ENCODE measurements around the gene ACLY. TPM values are rescaled to one million over a fixed set of nuclear protein-coding genes. Genes with fewer than 3 reads are reported as not detected.

ACLY gene
- total RNA-seq, 6 experiments from 2014 or later: 16.6 to 95.9 (median 33.6) TPM

GRCh38 chr17:41822216-41823140, 96.3 kb downstream of the ACLY start:
- intact Hi-C loops (cut with DNase I): no loop called here
- DNase-seq: no peak
- Histone ChIP-seq H3K4me3 (no peak overlapping the region), H3K27ac (no peak overlapping the region), H3K4me1 (no peaks in the 10 kb centered on the region), H3K27me3 (no peaks in the 10 kb centered on the region), H3K9me3 (no peaks in the 10 kb centered on the region), H3K36me3 (peaks cover 0 to 14% (median under 1%) of the 10 kb centered on the region in 4 donors)
- 67% methylated on average over 1 of the region's 12 CpGs for WGBS (ENCODE audit: insufficient coverage, low coverage, low lambda C conversion rate, missing lambda C conversion rate)
- ATAC-seq: no peak
- TF ChIP-seq POLR2A (IDR thresholded peaks at IDR 0.05): no peak
- TF ChIP-seq CTCF (IDR thresholded peaks at IDR 0.05): no peak

GRCh38 chr17:41821776-41822175, 97.0 kb downstream of the ACLY start:
- Histone ChIP-seq H3K27me3 (no peaks in the 10 kb centered on the region), H3K4me1 (no peaks in the 10 kb centered on the region), H3K9me3 (no peaks in the 10 kb centered on the region), H3K27ac (no peak overlapping the region), H3K36me3 (peaks cover 0 to 11% (median under 1%) of the 10 kb centered on the region in 4 donors), H3K4me3 (no peak overlapping the region)
- TF ChIP-seq POLR2A (IDR thresholded peaks at IDR 0.05) (no peak), CTCF (IDR thresholded peaks at IDR 0.05) (no peak)
- no peak for DNase-seq
- 29% methylated on average over 1 of the region's 14 CpGs for WGBS (ENCODE audit: insufficient coverage, low coverage, low lambda C conversion rate, missing lambda C conversion rate)
- no peak for ATAC-seq
- intact Hi-C loops (cut with DNase I): no loop called here

- Histone ChIP-seq H3K4me1 (no peaks in the 10 kb centered on the region), H3K9me3 (no peaks in the 10 kb centered on the region), H3K27ac (no peak overlapping the region), H3K27me3 (no peaks in the 10 kb centered on the region), H3K4me3 (no peak overlapping the region), H3K36me3 (no peaks in the 10 kb centered on the region)
- TF ChIP-seq CTCF (IDR thresholded peaks at IDR 0.05): no peak
- TF ChIP-seq POLR2A (IDR thresholded peaks at IDR 0.05): no peak
- intact Hi-C loops (cut with DNase I): loop anchor here (10.0 kb wide), 2 partner anchors 67 to 137 kb away; no protein-coding TSS in a partner anchor
- no peak for DNase-seq
- ATAC-seq: no peak
- 96% methylated on average over 11 of the region's 20 CpGs for WGBS (ENCODE audit: insufficient coverage, low coverage, low lambda C conversion rate, missing lambda C conversion rate)
Measured at GRCh38 chr17:41818024-41818423, 100.7 kb downstream of the ACLY start.

Small RNA genes lying within 50 kb of the gene (small RNA-seq; reads per million reads assigned to genes)
- gene AC125257.2: 0 reads per million in 2 experiments

Other genes with a start within 250 kb of the ACLY start
- 100 to 1,000 TPM; 284 to 454 (median 404) TPM for gene EIF1, start 230.1 kb downstream of the ACLY start, total RNA-seq
- not detected for gene GAST, start 206.6 kb downstream of the ACLY start, total RNA-seq
- gene HAP1, start 184.3 kb downstream of the ACLY start, total RNA-seq: under 1 TPM in 3 of 6 experiments, not detected in 3; 0.07 to 0.10 (median 0.07) TPM
- gene JUP, start 132.2 kb downstream of the ACLY start, total RNA-seq: 10 to 100 TPM; 54.3 to 74.8 (median 65.7) TPM
- gene P3H4, start 107.0 kb downstream of the ACLY start, total RNA-seq: 1 to 10 TPM; 1.8 to 3.8 (median 2.8) TPM
- gene FKBP10, start 105.9 kb downstream of the ACLY start, total RNA-seq: 1 to 10 TPM; 2.4 to 5.1 (median 4.0) TPM
- gene NT5C3B, start 82.7 kb downstream of the ACLY start, total RNA-seq: 10 to 100 TPM; 19.9 to 30.7 (median 23.1) TPM
- not detected for gene KLHL10, start 81.1 kb downstream of the ACLY start, total RNA-seq
- 1 to 10 TPM; 2.9 to 7.0 (median 5.7) TPM for gene KLHL11, start 53.5 kb downstream of the ACLY start, total RNA-seq
- under 1 TPM in 3 of 6 experiments, not detected in 3; 0.12 to 0.13 (median 0.12) TPM for gene ODAD4, start 11.7 kb upstream of the ACLY start, total RNA-seq
- 10 to 100 TPM; 30.1 to 42.7 (median 33.0) TPM for gene CNP, start 47.8 kb upstream of the ACLY start, total RNA-seq
- gene DNAJC7, start 98.5 kb upstream of the ACLY start, total RNA-seq: 10 to 100 TPM; 32.7 to 40.3 (median 35.2) TPM
- 10 to 100 TPM; 11.1 to 27.0 (median 12.3) TPM for gene NKIRAS2, start 101.1 kb upstream of the ACLY start, total RNA-seq
- under 1 TPM; 0.06 to 0.42 (median 0.12) TPM for gene C17orf113, start 131.7 kb upstream of the ACLY start, total RNA-seq
- 1 to 10 TPM in 1 of 6 experiments, under 1 TPM in 2, not detected in 3; 0.11 to 1.2 (median 0.11) TPM for gene ZNF385C, start 179.5 kb upstream of the ACLY start, total RNA-seq
- gene DHX58, start 193.8 kb upstream of the ACLY start, total RNA-seq: 10 to 100 TPM in 4 of 6 experiments, 1 to 10 TPM in 2; 9.0 to 27.9 (median 19.6) TPM
- gene KAT2A, start 202.4 kb upstream of the ACLY start, total RNA-seq: 10 to 100 TPM; 14.3 to 36.4 (median 21.3) TPM
- gene HSPB9, start 203.9 kb upstream of the ACLY start, total RNA-seq: 1 to 10 TPM in 2 of 6 experiments, under 1 TPM in 4; 0.38 to 1.6 (median 0.85) TPM
- gene RAB5C, start 236.0 kb upstream of the ACLY start, total RNA-seq: 100 to 1,000 TPM in 1 of 6 experiments, 10 to 100 TPM in 5; 54.0 to 108 (median 65.3) TPM